NT2/D1 (cell line): ENCODE measurements around the gene RNF168.
"Not testable (repeated sequence)": the region's sequence is repeated elsewhere in the genome, so short reads cannot be mapped to it uniquely, and the experiment has no call there.

ENCODE experiments used
- DNase-seq: peaks from one replicate; pipeline ENCODE4 v3.0.0-alpha.2; 2011; ENCODE audit warnings: low read depth, low spot score
- H3K27me3 ChIP-seq: 2 replicates; pipeline ENCODE4 v1.6.0; 2011; ENCODE audit warnings: mild to moderate bottlenecking; ENCODE audit not compliant: insufficient read length, insufficient read depth
- H3K36me3 ChIP-seq: 2 replicates; pipeline ENCODE4 v1.6.1; 2011; ENCODE audit warnings: mild to moderate bottlenecking, low read length, mixed read lengths; ENCODE audit not compliant: insufficient read depth, insufficient read length
- H3K4me1 ChIP-seq: 2 replicates; pipeline ENCODE4 v1.5.1; 2011; ENCODE audit not compliant: insufficient read depth, insufficient read length
- H3K4me3 ChIP-seq: 2 replicates; pipeline ENCODE4 v1.5.1; 2011; ENCODE audit warnings: low read depth; ENCODE audit not compliant: insufficient read length
- H3K9ac ChIP-seq: 2 replicates; pipeline ENCODE4 v1.6.0; 2011; ENCODE audit warnings: low read depth; ENCODE audit not compliant: insufficient read length
- H3K9me3 ChIP-seq: 2 replicates; pipeline ENCODE4 v1.5.1; 2011; ENCODE audit warnings: mild to moderate bottlenecking, low read length; ENCODE audit not compliant: insufficient read depth
- SUZ12 ChIP-seq: IDR thresholded peaks from 2 replicates; pipeline ENCODE4 v1.6.1; 2011; ENCODE audit not compliant: insufficient read length, insufficient read depth; ENCODE audit errors: extremely low read depth
- YY1 ChIP-seq: IDR thresholded peaks from 2 replicates; pipeline ENCODE4 v1.6.1; 2011; ENCODE audit not compliant: insufficient read length, insufficient read depth
- ZNF274 ChIP-seq: IDR thresholded peaks from 2 replicates; pipeline ENCODE4 v1.6.1; 2011; ENCODE audit warnings: mild to moderate bottlenecking, low read depth, low read length

RNF168 gene

DNA sequence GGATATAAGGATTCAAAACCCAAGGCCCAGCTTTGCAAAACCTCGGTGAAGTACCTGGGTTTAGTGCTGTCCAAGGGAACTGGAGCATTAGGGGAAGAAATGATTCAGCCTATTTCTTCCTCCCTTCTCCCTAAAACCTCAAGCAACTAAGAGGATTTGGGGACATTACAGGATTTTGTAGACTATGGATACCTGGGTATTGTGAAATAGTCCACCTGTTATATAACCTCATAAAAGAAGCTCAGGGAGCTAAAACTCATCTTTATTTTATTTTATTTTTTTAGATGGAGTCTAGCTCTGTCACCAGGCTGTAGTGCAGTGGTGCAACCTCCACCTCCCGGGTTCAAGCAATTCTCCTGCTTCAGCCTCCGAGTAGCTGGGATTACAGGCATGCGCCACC lies 20.3 kb upstream of the RNF168 start:
- no peaks in the 10 kb centered on the region for H3K27me3 ChIP-seq
- no peak overlapping the region for H3K9ac ChIP-seq
- no peaks in the 10 kb centered on the region for H3K36me3 ChIP-seq
- TF ChIP-seq SUZ12, result no peak
- TF ChIP-seq ZNF274, result no peak
- peaks cover 39% of the 10 kb centered on the region for H3K9me3 ChIP-seq
- no peak overlapping the region for H3K4me3 ChIP-seq
- no peaks in the 10 kb centered on the region for H3K4me1 ChIP-seq
- no peak for DNase-seq

GRCh38 chr3:196521291-196521690 lies 17.7 kb upstream of the RNF168 start:
- H3K9ac ChIP-seq, DNase-seq, H3K4me3 ChIP-seq, H3K36me3 ChIP-seq, H3K4me1 ChIP-seq, H3K27me3 ChIP-seq: not testable (repeated sequence)
- H3K9me3 ChIP-seq, result peaks cover 49% of the 10 kb centered on the region

DNA sequence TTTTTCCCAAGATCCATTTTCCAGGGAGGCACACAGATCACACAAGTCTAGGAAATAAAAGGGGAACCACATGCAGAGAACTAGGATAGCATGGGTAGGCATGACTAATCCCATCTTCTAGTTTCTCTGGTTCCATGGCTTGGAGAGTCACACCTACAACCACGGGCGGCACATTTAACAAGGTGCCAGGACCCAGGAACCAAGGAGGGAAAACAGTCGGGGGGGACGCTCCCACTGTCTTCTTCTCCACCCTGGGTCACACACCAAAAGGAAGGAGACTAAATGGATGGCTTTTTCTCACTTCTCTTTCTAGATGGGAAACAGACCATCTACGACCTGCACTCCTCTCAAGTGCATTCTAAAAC lies 16.1 kb upstream of the RNF168 start:
- DNase-seq, result no peak
- H3K9ac ChIP-seq, result no peak overlapping the region
- TF ChIP-seq YY1 (no peak), ZNF274 (no peak), SUZ12 (no peak)

DNA sequence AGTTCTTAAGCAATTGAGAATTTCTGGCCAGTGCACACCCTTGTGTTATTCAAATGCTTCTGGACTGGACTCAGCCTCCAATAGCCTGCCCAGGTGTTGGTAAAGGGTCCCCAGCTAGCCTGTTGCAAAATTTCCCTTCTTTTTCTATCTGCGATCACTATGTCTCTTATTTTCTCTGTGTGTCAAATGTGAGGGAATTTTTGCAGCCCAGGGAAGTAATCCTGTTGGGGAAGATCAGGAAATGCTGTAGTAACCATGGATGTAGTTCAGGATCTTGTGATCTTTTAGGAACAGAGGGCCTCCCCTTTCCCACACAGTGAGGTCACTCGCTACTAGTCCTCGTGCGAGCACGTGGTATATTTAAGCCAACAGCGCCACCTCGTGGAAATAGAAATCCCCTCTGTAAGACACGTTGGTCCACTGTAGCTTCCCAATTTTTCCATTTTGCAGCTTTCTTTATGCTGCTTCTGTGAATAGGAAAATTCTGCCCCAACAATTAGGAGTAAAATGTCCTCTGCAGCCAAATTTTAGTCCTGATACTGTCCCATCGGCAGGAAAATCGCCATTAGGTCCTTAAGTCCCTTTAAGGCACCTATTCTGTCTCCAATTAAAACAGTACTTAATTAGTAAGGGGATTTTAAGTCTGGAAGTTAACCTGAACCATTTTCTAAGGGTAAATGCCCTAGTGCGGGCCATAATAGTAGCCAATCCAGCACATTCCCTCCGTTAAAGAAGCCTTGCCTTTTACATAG lies 15.6 kb upstream of the RNF168 start:
- TF ChIP-seq YY1, result no peak
- no peak for TF ChIP-seq ZNF274
- no peak for TF ChIP-seq SUZ12
- H3K36me3 ChIP-seq, result no peaks in the 10 kb centered on the region
- no peak overlapping the region for H3K9ac ChIP-seq
- H3K4me1 ChIP-seq, result no peaks in the 10 kb centered on the region
- H3K4me3 ChIP-seq, result no peak overlapping the region
- DNase-seq, result peak; percentile 86
- H3K9me3 ChIP-seq, result peaks cover 49% of the 10 kb centered on the region
- no peaks in the 10 kb centered on the region for H3K27me3 ChIP-seq

More for the DNA sequence above, 16.1 kb upstream of the RNF168 start:
- no peaks in the 10 kb centered on the region for H3K4me1 ChIP-seq
- no peak overlapping the region for H3K4me3 ChIP-seq
- H3K27me3 ChIP-seq, result no peaks in the 10 kb centered on the region
- H3K36me3 ChIP-seq, result no peaks in the 10 kb centered on the region
- peaks cover 49% of the 10 kb centered on the region for H3K9me3 ChIP-seq

GRCh38 chr3:196517919-196518318 lies 14.4 kb upstream of the RNF168 start:
- no peaks in the 10 kb centered on the region for H3K27me3 ChIP-seq
- H3K9me3 ChIP-seq, result peaks cover 47% of the 10 kb centered on the region
- H3K9ac ChIP-seq, result no peak overlapping the region
- no peak overlapping the region for H3K4me3 ChIP-seq
- H3K36me3 ChIP-seq, result no peaks in the 10 kb centered on the region
- DNase-seq, result peak; percentile 52
- H3K4me1 ChIP-seq, result no peaks in the 10 kb centered on the region
- no peak for TF ChIP-seq ZNF274
- no peak for TF ChIP-seq SUZ12
- no peak for TF ChIP-seq YY1

GRCh38 chr3:196517162-196517800 lies 13.7 kb upstream of the RNF168 start:
- Histone ChIP-seq H3K4me1 (no peaks in the 10 kb centered on the region), H3K36me3 (no peaks in the 10 kb centered on the region), H3K4me3 (no peak overlapping the region), H3K27me3 (no peaks in the 10 kb centered on the region), H3K9me3 (peaks cover 41% of the 10 kb centered on the region), H3K9ac (no peak overlapping the region)
- DNase-seq, result no peak
- TF ChIP-seq YY1 (no peak), ZNF274 (no peak), SUZ12 (no peak)

DNA sequence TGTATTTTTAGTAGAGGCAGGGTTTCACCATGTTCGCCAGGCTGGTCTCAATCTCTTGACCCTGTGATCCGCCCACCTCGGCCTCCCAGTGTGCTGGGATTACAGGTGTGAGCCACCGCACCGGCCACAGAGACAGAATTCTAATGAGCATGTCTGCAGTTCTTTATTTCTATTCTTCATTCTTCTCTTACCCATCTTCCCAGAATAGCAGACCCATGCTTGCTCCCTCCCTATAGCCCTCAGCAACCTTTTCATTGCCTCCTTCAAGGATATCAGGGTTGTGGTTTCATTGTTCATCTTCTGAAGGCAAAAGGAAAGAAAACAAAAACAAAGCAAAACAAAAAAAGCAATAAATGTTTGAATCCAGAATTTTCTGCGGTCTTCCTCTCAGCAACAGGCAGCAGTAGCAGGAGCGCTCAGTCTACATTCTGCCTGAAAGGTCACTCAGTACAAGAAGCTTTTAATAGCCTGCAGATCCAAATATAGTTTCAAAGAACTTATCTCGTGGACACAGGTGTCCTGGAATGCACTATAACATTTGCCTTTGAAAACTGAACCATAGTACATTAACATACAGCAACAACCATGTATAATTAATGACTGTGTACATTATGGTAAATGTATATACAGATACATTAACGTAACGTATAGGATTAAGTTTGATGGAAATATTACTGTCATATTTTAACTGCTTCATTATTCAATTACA lies 11.5 kb upstream of the RNF168 start, which contains the start of gene SMCO1:
Gene SMCO1 (minus strand): TSS at position 434 of the 709 bp plus-strand sequence. CDS start 137 bp downstream, at position 297.
- TF ChIP-seq SUZ12, result no peak
- no peak for TF ChIP-seq ZNF274
- TF ChIP-seq YY1, result no peak
- Histone ChIP-seq H3K27me3 (no peaks in the 10 kb centered on the region), H3K4me3 (no peak within 1 kb of the TSS), H3K9ac (no peak within 1 kb of the TSS), H3K9me3 (peaks cover 23% of the 10 kb centered on the region), H3K36me3 (no peaks in the 10 kb centered on the region), H3K4me1 (no peaks in the 10 kb centered on the region)
- no peak for DNase-seq
